ENCODE data around the gene FAM13A.

FAM13A gene

GRCh38 chr4:88809576-88810219 is 247.3 kb downstream of the FAM13A start:
- DNase-seq = peak in 1 of 4 experiments; percentile 32

GRCh38 chr4:88809101-88809500 is 247.9 kb downstream of the FAM13A start:
- DNase-seq = no peak

- no peak for DNase-seq
These were observed 249.5 kb downstream of the FAM13A start for GRCh38 chr4:88807499-88807898.

- DNase-seq = no peak
These were observed 252.8 kb downstream of the FAM13A start for GRCh38 chr4:88804234-88804633.

GRCh38 chr4:88803600-88804096 is 253.3 kb downstream of the FAM13A start:
- DNase-seq = peak; percentile 35 to 83 (median 62)

- no peak for DNase-seq
These were observed 254.2 kb downstream of the FAM13A start for GRCh38 chr4:88802585-88803286.

GRCh38 chr4:88802138-88802537 is 254.8 kb downstream of the FAM13A start:
- DNase-seq = no peak

GRCh38 chr4:88799900-88800299 is 257.1 kb downstream of the FAM13A start:
- no peak for DNase-seq

GRCh38 chr4:88797725-88798124 is 259.3 kb downstream of the FAM13A start:
- no peak for DNase-seq

- DNase-seq = no peak
These were observed 260.4 kb downstream of the FAM13A start for GRCh38 chr4:88796545-88796944.

GRCh38 chr4:88794952-88795351 is 262.0 kb downstream of the FAM13A start:
- DNase-seq = no peak

GRCh38 chr4:88794087-88794690 is 262.8 kb downstream of the FAM13A start:
- no peak for DNase-seq

GRCh38 chr4:88793475-88793874 is 263.5 kb downstream of the FAM13A start:
- DNase-seq = no peak

GRCh38 chr4:88792821-88793220 is 264.2 kb downstream of the FAM13A start:
- peak in 1 of 4 experiments; percentile 20 for DNase-seq

- DNase-seq = peak; percentile 13 to 52 (median 38)
These were observed 264.7 kb downstream of the FAM13A start for GRCh38 chr4:88792268-88792781.

- no peak for DNase-seq
These were observed 265.7 kb downstream of the FAM13A start for GRCh38 chr4:88791274-88791673.

- no peak for DNase-seq
These were observed 268.1 kb downstream of the FAM13A start for GRCh38 chr4:88788895-88789294.

- no peak for DNase-seq
These were observed 268.6 kb downstream of the FAM13A start for GRCh38 chr4:88788424-88788823.

- DNase-seq = no peak
These were observed 271.0 kb downstream of the FAM13A start for GRCh38 chr4:88786011-88786410.

- no peak for DNase-seq
These were observed 276.6 kb downstream of the FAM13A start for GRCh38 chr4:88780389-88780788.

GRCh38 chr4:88779431-88779830 is 277.6 kb downstream of the FAM13A start:
- no peak for DNase-seq

GRCh38 chr4:88775529-88775928 is 281.5 kb downstream of the FAM13A start:
- no peak for DNase-seq

- no peak for DNase-seq
These were observed 282.0 kb downstream of the FAM13A start for GRCh38 chr4:88775026-88775425.
